Activated naive CD4-positive, alpha-beta T cell treated with anti-CD3 and anti-CD28 coated beads, Interleukin-2, amount 10 ng/mL, durations not matched to agents 5 hours and 36 hours (primary cell): ENCODE data around the gene PDILT. TPM values are rescaled to one million over a fixed set of nuclear protein-coding genes. Genes with fewer than 3 reads are reported as not detected.

ENCODE experiments used
- total RNA-seq, 2 experiments: library from RNA; stranded (reverse); gene quantifications; one replicate each; pipeline ENCODE4 v1.2.3, GENCODE V29; 2021

Gene PDILT
- total RNA-seq: not detected

GRCh38 chr16:20404637-20405036 lies at the start of gene PDILT:
TSS of gene PDILT (minus strand) at chr16:20404737. CDS start at chr16:20399300, 5,437 bp downstream.

GRCh38 chr16:20451364-20451763 lies 46.8 kb upstream of the PDILT start, which contains the start of gene ACSM2A:
TSS of gene ACSM2A (plus strand) at chr16:20451521. CDS start at chr16:20460115, 8,594 bp downstream.

GRCh38 chr16:20409398-20410120 lies 5.0 kb upstream of the PDILT start, which contains the start of gene ACSM5:
TSS of gene ACSM5 (plus strand) at chr16:20409534. CDS start at chr16:20411485, 1,951 bp downstream.

GRCh38 chr16:20352615-20353014 lies 51.9 kb downstream of the PDILT start, which contains the start of gene UMOD:
TSS of gene UMOD (minus strand) at chr16:20352715. CDS start at chr16:20350737, 1,978 bp downstream.

GRCh38 chr16:20327444-20328041 lies 77.0 kb downstream of the PDILT start, which contains the start of gene GP2:
TSS of gene GP2 (minus strand) at chr16:20327513. CDS start at chr16:20326431, 1,082 bp downstream.

Other genes with a start within 250 kb of the PDILT start
- not detected for gene GP2, start 77.2 kb downstream of the PDILT start, total RNA-seq
- not detected for gene UMOD, start 52.0 kb downstream of the PDILT start, total RNA-seq
- not detected for gene ACSM5, start 4.8 kb upstream of the PDILT start, total RNA-seq
- not detected for gene ACSM2A, start 46.8 kb upstream of the PDILT start, total RNA-seq
- gene ACSM2B, start 171.6 kb upstream of the PDILT start, total RNA-seq: not detected